Measurements from ENCODE around the gene TSPAN18.

Gene TSPAN18

DNA sequence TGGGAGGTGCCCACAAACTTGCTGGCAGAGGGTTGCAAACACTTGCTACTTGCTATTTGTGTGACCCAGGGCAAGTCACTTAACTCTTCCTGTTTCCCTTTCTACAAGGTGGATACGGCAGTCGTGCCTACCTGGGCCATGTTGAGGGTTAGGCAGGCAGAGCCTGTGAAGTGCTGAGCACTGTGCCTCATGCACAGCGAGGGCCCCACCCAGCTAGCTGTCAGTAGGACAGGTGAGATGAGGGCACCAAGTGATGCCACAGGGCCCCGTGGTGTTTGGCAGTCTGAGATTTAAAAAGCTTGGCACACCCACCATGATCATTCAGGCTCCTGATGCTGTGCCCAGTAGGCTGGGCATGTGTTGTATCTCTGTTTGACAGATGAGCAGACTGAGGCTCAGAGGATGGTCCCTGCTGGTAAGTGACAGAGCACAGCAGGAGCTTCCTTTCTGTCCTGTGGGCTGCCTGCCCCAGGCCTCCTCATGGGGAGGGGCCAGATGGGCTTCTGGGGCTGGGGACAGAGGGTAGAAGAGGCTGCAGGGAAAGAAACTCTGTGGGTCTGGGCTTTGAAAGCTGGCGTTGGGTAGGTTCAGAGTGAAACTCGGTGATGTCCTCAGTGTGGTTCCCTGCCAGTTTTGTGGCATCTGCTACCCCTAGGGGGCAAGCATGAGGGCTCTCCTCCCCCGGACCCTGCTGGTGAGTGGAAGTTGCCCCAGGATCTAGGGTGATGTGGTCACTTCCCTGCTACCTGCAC, 59.3 kb downstream of the TSPAN18 start:
- no peak for DNase-seq (ENCODE audit: low read depth, low spot score)
- no peaks in the 10 kb centered on the region for H3K9me3 ChIP-seq (ENCODE audit: insufficient read depth, low read length)
- TF ChIP-seq YY1 (IDR thresholded peaks at IDR 0.05; ENCODE audit: insufficient read depth, insufficient read length): no peak
- no peak for TF ChIP-seq ZNF274 (IDR thresholded peaks at IDR 0.05; ENCODE audit: low read depth, low read length)
- TF ChIP-seq SUZ12 (IDR thresholded peaks at IDR 0.05; ENCODE audit: extremely low read depth, insufficient read depth, insufficient read length): no peak
- H3K4me1 ChIP-seq (ENCODE audit: insufficient read depth, insufficient read length): peaks cover 27% of the 10 kb centered on the region
- peak overlapping the region; percentile 29 for H3K9ac ChIP-seq (ENCODE audit: insufficient read length, low read depth)
- no peaks in the 10 kb centered on the region for H3K27me3 ChIP-seq (ENCODE audit: insufficient read depth, insufficient read length)
- H3K36me3 ChIP-seq (ENCODE audit: insufficient read depth, insufficient read length, low read length): peaks cover 19% of the 10 kb centered on the region
- H3K4me3 ChIP-seq (ENCODE audit: insufficient read length, low read depth): no peak overlapping the region

DNA sequence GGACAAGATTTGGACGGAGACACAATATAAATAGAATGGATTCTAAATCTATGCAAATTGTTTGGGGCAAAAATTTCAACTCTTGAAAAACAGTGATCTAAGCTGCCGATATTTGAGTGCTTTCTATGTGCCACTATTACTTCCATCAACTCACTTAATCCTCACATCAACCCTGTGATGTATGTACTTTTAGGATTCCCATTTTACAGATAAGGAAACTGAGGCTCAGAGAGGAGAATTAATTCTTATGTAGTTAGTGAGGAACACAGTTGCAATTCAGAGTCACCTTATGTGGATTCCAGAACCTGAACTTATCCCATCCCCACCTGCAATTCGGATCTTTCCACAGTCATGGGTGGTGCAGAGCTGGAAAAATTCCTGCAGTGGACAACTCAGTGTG, 60.3 kb downstream of the TSPAN18 start:
- peaks cover 19% of the 10 kb centered on the region for H3K36me3 ChIP-seq (ENCODE audit: insufficient read depth, insufficient read length, low read length)
- no peak for DNase-seq (ENCODE audit: low read depth, low spot score)
- H3K4me1 ChIP-seq (ENCODE audit: insufficient read depth, insufficient read length): peaks cover 23% of the 10 kb centered on the region
- no peak overlapping the region for H3K9ac ChIP-seq (ENCODE audit: insufficient read length, low read depth)
- no peaks in the 10 kb centered on the region for H3K9me3 ChIP-seq (ENCODE audit: insufficient read depth, low read length)
- H3K4me3 ChIP-seq (ENCODE audit: insufficient read length, low read depth): no peak overlapping the region
- H3K27me3 ChIP-seq (ENCODE audit: insufficient read depth, insufficient read length): no peaks in the 10 kb centered on the region
- TF ChIP-seq YY1 (IDR thresholded peaks at IDR 0.05; ENCODE audit: insufficient read depth, insufficient read length) (no peak), ZNF274 (IDR thresholded peaks at IDR 0.05; ENCODE audit: low read depth, low read length) (no peak), SUZ12 (IDR thresholded peaks at IDR 0.05; ENCODE audit: extremely low read depth, insufficient read depth, insufficient read length) (no peak)

DNA sequence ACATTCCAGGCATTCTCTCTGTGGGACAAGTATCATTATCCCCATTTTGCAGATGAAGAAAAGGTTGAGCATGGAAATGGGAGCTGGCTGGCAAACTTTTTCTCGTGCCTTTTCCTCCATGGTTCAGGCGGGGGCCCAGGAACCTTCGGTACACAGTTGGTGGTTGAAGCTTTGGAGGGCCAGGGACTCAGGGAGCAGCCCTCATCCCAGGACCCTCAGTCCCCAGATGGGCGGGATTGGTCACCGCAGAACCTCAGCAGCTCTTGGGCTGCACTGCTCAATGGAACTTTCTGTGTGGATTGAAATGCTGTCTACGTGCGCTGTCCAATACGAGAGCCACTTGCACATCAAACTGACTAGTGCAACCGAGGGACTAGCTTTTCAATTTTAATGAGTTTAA, 61.2 kb downstream of the TSPAN18 start:
- Histone ChIP-seq H3K36me3 (ENCODE audit: insufficient read depth, insufficient read length, low read length) (peaks cover 19% of the 10 kb centered on the region), H3K4me1 (ENCODE audit: insufficient read depth, insufficient read length) (peaks cover 28% of the 10 kb centered on the region), H3K9ac (ENCODE audit: insufficient read length, low read depth) (no peak overlapping the region), H3K27me3 (ENCODE audit: insufficient read depth, insufficient read length) (no peaks in the 10 kb centered on the region), H3K9me3 (ENCODE audit: insufficient read depth, low read length) (no peaks in the 10 kb centered on the region), H3K4me3 (ENCODE audit: insufficient read length, low read depth) (no peak overlapping the region)
- TF ChIP-seq ZNF274 (IDR thresholded peaks at IDR 0.05; ENCODE audit: low read depth, low read length): no peak
- no peak for TF ChIP-seq YY1 (IDR thresholded peaks at IDR 0.05; ENCODE audit: insufficient read depth, insufficient read length)
- no peak for TF ChIP-seq SUZ12 (IDR thresholded peaks at IDR 0.05; ENCODE audit: extremely low read depth, insufficient read depth, insufficient read length)
- no peak for DNase-seq (ENCODE audit: low read depth, low spot score)

DNA sequence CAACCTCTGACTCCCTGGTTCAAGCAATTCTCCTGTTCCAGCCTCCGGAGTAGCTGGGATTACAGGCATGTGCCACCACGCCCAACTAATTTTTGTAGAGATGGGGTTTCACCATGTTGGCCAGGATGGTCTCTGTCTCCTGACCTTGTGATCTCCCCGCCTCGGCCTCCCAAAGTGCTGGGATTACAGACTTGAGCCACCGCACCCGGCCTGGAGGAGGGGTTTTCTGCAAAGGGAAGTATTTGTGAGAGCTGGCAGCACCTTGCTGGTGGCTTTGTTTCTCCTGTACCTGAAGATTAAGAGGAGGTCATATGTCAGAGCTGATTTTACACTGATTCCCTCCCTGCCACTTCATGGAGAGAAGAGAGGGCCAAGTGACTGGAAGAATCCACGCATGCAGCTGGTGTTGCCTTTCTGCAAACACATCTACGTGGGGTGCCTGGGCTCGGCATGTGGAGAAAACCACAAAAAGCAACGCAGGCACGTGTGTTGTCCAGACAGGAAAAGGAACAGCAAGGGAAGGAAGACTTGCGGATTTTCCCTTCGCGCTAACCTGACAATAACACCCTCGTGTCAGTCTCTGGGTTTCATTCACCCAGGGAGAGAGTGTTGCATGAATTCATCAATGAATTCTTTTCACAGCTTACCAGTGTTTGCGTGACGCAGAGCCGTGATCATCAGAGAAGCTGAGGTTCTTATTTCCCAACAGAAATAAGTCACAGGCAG, 61.9 kb downstream of the TSPAN18 start:
- no peak overlapping the region for H3K4me3 ChIP-seq (ENCODE audit: insufficient read length, low read depth)
- peaks cover 19% of the 10 kb centered on the region for H3K36me3 ChIP-seq (ENCODE audit: insufficient read depth, insufficient read length, low read length)
- H3K9ac ChIP-seq (ENCODE audit: insufficient read length, low read depth): no peak overlapping the region
- no peak for DNase-seq (ENCODE audit: low read depth, low spot score)
- no peaks in the 10 kb centered on the region for H3K27me3 ChIP-seq (ENCODE audit: insufficient read depth, insufficient read length)
- no peak for TF ChIP-seq ZNF274 (IDR thresholded peaks at IDR 0.05; ENCODE audit: low read depth, low read length)
- no peak for TF ChIP-seq YY1 (IDR thresholded peaks at IDR 0.05; ENCODE audit: insufficient read depth, insufficient read length)
- no peak for TF ChIP-seq SUZ12 (IDR thresholded peaks at IDR 0.05; ENCODE audit: extremely low read depth, insufficient read depth, insufficient read length)
- H3K4me1 ChIP-seq (ENCODE audit: insufficient read depth, insufficient read length): peaks cover 33% of the 10 kb centered on the region
- no peaks in the 10 kb centered on the region for H3K9me3 ChIP-seq (ENCODE audit: insufficient read depth, low read length)

DNA sequence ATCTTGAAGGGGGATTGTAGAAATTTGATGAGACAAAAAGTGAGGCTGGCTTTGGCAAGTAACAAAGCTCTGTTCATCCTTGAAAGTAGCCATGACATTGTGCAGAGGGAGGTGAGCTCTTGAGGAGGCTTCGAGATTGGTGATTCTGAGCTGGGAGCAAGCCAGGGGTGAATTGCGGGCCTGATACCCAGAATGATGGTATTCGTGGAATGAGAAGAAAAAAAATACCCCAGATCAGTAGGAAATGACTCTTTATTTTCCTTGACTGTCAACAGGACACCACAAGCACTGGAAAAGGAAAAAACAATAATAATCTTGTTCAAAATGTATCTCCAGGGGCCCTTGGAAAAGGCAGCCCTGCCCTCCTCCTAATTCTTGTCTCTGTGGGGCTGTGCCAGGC, 62.7 kb downstream of the TSPAN18 start:
- H3K9me3 ChIP-seq (ENCODE audit: insufficient read depth, low read length): no peaks in the 10 kb centered on the region
- TF ChIP-seq YY1 (IDR thresholded peaks at IDR 0.05; ENCODE audit: insufficient read depth, insufficient read length): no peak
- DNase-seq (ENCODE audit: low read depth, low spot score): no peak
- no peak overlapping the region for H3K4me3 ChIP-seq (ENCODE audit: insufficient read length, low read depth)
- peaks cover 29% of the 10 kb centered on the region for H3K4me1 ChIP-seq (ENCODE audit: insufficient read depth, insufficient read length)
- H3K36me3 ChIP-seq (ENCODE audit: insufficient read depth, insufficient read length, low read length): peaks cover 18% of the 10 kb centered on the region
- H3K27me3 ChIP-seq (ENCODE audit: insufficient read depth, insufficient read length): no peaks in the 10 kb centered on the region
- no peak overlapping the region for H3K9ac ChIP-seq (ENCODE audit: insufficient read length, low read depth)

DNA sequence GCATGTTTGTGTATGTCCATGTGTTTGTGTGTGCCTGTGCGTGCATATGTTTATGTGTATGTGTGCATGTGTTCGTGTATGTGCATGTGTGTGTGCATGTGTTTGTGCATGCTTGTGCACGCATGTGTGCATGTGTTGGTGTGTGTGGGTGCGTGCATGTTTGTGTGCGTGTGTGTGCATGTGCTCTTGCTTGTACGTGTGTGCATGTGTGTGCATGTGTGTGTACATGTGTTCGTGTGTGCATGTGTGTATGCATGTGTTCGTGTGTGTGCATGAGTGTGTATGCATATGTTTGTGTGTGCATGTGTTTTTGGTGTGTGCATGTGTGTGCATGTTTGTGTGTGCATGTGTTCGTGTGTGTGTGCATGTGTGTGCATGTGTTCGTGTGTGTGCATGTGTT, 63.4 kb downstream of the TSPAN18 start:
- Histone ChIP-seq H3K36me3 (ENCODE audit: insufficient read depth, insufficient read length, low read length) (peaks cover 18% of the 10 kb centered on the region), H3K9ac (ENCODE audit: insufficient read length, low read depth) (no peak overlapping the region), H3K4me1 (ENCODE audit: insufficient read depth, insufficient read length) (peaks cover 29% of the 10 kb centered on the region), H3K9me3 (ENCODE audit: insufficient read depth, low read length) (no peaks in the 10 kb centered on the region), H3K4me3 (ENCODE audit: insufficient read length, low read depth) (no peak overlapping the region), H3K27me3 (ENCODE audit: insufficient read depth, insufficient read length) (no peaks in the 10 kb centered on the region)
- no peak for TF ChIP-seq YY1 (IDR thresholded peaks at IDR 0.05; ENCODE audit: insufficient read depth, insufficient read length)
- no peak for TF ChIP-seq SUZ12 (IDR thresholded peaks at IDR 0.05; ENCODE audit: extremely low read depth, insufficient read depth, insufficient read length)
- no peak for TF ChIP-seq ZNF274 (IDR thresholded peaks at IDR 0.05; ENCODE audit: low read depth, low read length)
- no peak for DNase-seq (ENCODE audit: low read depth, low spot score)

DNA sequence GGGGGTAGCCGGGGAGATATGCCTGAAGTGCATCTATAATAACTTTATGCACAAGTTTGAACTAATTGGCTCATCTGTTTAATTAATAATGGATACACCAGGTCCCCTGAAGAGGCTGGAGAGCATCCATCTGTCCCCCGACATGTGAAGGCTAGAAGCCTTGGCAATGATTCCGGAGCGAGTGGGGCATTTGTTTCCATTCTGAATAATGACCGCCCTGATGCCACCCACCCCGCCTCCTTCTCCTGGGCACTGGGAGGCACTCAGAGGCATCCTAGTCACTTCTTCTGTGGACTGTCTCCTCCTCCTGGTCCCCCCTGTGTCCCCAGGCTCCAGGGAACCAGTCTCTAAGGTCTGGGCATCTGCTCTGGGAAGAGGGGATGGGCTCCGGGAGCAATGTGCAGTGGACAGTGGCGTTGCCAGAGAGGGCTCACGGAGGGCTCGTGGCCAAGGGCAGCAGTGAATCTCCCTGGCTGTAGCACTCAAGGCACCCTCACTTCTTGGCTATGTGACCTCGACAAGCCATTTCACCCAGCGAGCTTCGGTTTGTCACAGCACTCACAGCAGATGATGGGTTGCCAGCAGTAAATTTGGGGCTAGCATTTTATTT, 64.7 kb downstream of the TSPAN18 start:
- TF ChIP-seq SUZ12 (IDR thresholded peaks at IDR 0.05; ENCODE audit: extremely low read depth, insufficient read depth, insufficient read length) (no peak), ZNF274 (IDR thresholded peaks at IDR 0.05; ENCODE audit: low read depth, low read length) (no peak), YY1 (IDR thresholded peaks at IDR 0.05; ENCODE audit: insufficient read depth, insufficient read length) (no peak)
- Histone ChIP-seq H3K9me3 (ENCODE audit: insufficient read depth, low read length) (no peaks in the 10 kb centered on the region), H3K27me3 (ENCODE audit: insufficient read depth, insufficient read length) (no peaks in the 10 kb centered on the region), H3K4me3 (ENCODE audit: insufficient read length, low read depth) (no peak overlapping the region), H3K36me3 (ENCODE audit: insufficient read depth, insufficient read length, low read length) (peaks cover 25% of the 10 kb centered on the region), H3K4me1 (ENCODE audit: insufficient read depth, insufficient read length) (peaks cover 27% of the 10 kb centered on the region), H3K9ac (ENCODE audit: insufficient read length, low read depth) (no peak overlapping the region)
- no peak for DNase-seq (ENCODE audit: low read depth, low spot score)
